K562 (cell line): ENCODE measurements around the gene LRRC57. TPM values are rescaled to one million over a fixed set of nuclear protein-coding genes. Genes with fewer than 3 reads are reported as not detected.

Source experiments
- ARID1B ChIP-seq: fragments of 450-650 bp; IDR thresholded peaks from 2 replicates; pipeline ENCODE4 v1.6.1; 2016; ENCODE audit warnings: antibody characterized with exemption, mild to moderate bottlenecking, inconsistent platforms
- CBFA2T3 ChIP-seq: fragments of 450-650 bp; IDR thresholded peaks from 2 replicates; pipeline ENCODE4 v1.6.1; 2017
- CSDE1 ChIP-seq, 2 experiments: fragments of 450-650 bp; IDR thresholded peaks; 2 replicates each; pipeline ENCODE4 v1.6.1; 2016; ENCODE audit warnings: mild to moderate bottlenecking in 1 of 2
- DPF2 ChIP-seq: fragments of 450-650 bp; IDR thresholded peaks from 2 replicates; pipeline ENCODE4 v1.6.1; 2016
- ELF2 ChIP-seq: fragments of 250-450 bp; sonication (Bioruptor Pico); IDR thresholded peaks from 2 replicates; pipeline ENCODE4 v1.5.0; 2021; ENCODE audit warnings: mild to moderate bottlenecking
- FOXK2 ChIP-seq, 2 experiments: fragments of 450-650 bp; IDR thresholded peaks in 1 of 2; conservative IDR thresholded peaks in 1 of 2; 2 replicates each; pipeline ENCODE4 v1.6.1; 2016; ENCODE audit warnings: low read depth in 2 of 2, mild to moderate bottlenecking in 1 of 2
- GABPB1 ChIP-seq: sonication (generic); formaldehyde crosslinking; IDR thresholded peaks from 2 replicates; pipeline ENCODE4 v1.8.0; 2022; ENCODE audit warnings: mild to moderate bottlenecking, missing genetic modification reagents
- GATAD2B ChIP-seq: fragments of 450-650 bp; IDR thresholded peaks from 2 replicates; pipeline ENCODE4 v1.6.1; 2017; ENCODE audit warnings: mild to moderate bottlenecking, borderline replicate concordance
- JUNB ChIP-seq: fragments of 450-650 bp; formaldehyde crosslinking; conservative IDR thresholded peaks from 2 replicates; pipeline ENCODE4 v1.4.0; 2020; ENCODE audit warnings: mild to moderate bottlenecking
- KLF13 ChIP-seq: fragments of 450-650 bp; IDR thresholded peaks from 2 replicates; pipeline ENCODE4 v1.6.1; 2016; ENCODE audit warnings: missing genetic modification characterization, low read depth, mild to moderate bottlenecking, missing compliant biosample characterization, moderate library complexity, borderline replicate concordance
- MAFK ChIP-seq: IDR thresholded peaks from 2 replicates; pipeline ENCODE4 v1.6.1; 2011; ENCODE audit warnings: low read length, improper control_type of control experiment
- MAZ ChIP-seq, 2 experiments: fragments of 450-650 bp in 1 of 2; sonication (generic) in 1 of 2; formaldehyde crosslinking; IDR thresholded peaks in 1 of 2; conservative IDR thresholded peaks in 1 of 2; 2 replicates each; pipeline versions ENCODE4 v1.4.0 to v1.5.0; 2020; ENCODE audit warnings: mild to moderate bottlenecking in 1 of 2, missing genetic modification reagents in 1 of 2
- NFE2 ChIP-seq: IDR thresholded peaks from 2 replicates; pipeline ENCODE4 v1.6.1; 2014; ENCODE audit warnings: antibody characterized with exemption, low read depth
- PYGO2 ChIP-seq: fragments of 450-650 bp; IDR thresholded peaks from 2 replicates; pipeline ENCODE4 v1.6.1; 2016; ENCODE audit warnings: mild to moderate bottlenecking, missing genetic modification characterization, moderate library complexity, missing compliant biosample characterization
- SMARCA4 ChIP-seq: fragments of 450-650 bp; IDR thresholded peaks from 2 replicates; pipeline ENCODE4 v1.6.1; 2016
- STAT5A ChIP-seq: IDR thresholded peaks from 2 replicates; pipeline ENCODE4 v1.6.1; 2012; ENCODE audit warnings: low read length, inconsistent platforms, borderline replicate concordance
- TAL1 ChIP-seq: fragments of 450-650 bp; IDR thresholded peaks from 2 replicates; pipeline ENCODE4 v1.6.1; 2016; ENCODE audit warnings: mild to moderate bottlenecking
- TEAD4 ChIP-seq, 2 experiments: sonication (generic) in 1 of 2; formaldehyde crosslinking in 1 of 2; IDR thresholded peaks; 2 replicates each; pipeline versions ENCODE4 v1.6.1 to v1.8.0; 2012 to 2022; ENCODE audit warnings: borderline replicate concordance in 1 of 2, inconsistent platforms in 1 of 2, low read length in 1 of 2, mild to moderate bottlenecking in 1 of 2, missing genetic modification reagents in 1 of 2
- polyA plus RNA-seq, 8 experiments: library from polyadenylated mRNA; depleted of rRNA in 4 of 8; stranded (reverse) in 5 of 8; unstranded in 3 of 8; fragments of >200 nt; fragmentation: Nextera tagmentation in 2 of 8; fragmentation: Illumina TruSeq in 1 of 8; extraction: Ambion mirVana in 2 of 8; extraction: Trizol in 1 of 8; gene quantifications; 2 replicates each; pipeline versions ENCODE4 v1.2.1 to v1.2.3, GENCODE V29; 2011 to 2014; ENCODE audit warnings: inconsistent platforms in 1 of 8, missing spikeins in 1 of 8
- total RNA-seq, 7 experiments: library from RNA; depleted of rRNA in 6 of 7; stranded (reverse); fragments of >200 nt in 6 of 7; fragmentation: Illumina TruSeq in 2 of 7; extraction: Trizol in 2 of 7; gene quantifications; 2 replicates each; pipeline versions ENCODE4 v1.2.1 to v1.2.3, GENCODE V29; 2011 to 2021; ENCODE audit warnings: low replicate concordance in 1 of 7
- TF ChIP-seq, protein P1 (sequence below): fragments of 450-650 bp; formaldehyde crosslinking; IDR thresholded peaks from 2 replicates; pipeline ENCODE4 v1.4.0; 2020; ENCODE audit warnings: mild to moderate bottlenecking, moderate library complexity
- TF ChIP-seq, protein P2 (sequence below), 3 experiments: IDR thresholded peaks in 2 of 3; conservative IDR thresholded peaks in 1 of 3; 2 replicates each; pipeline ENCODE4 v1.5.1; 2011 to 2012; ENCODE audit warnings: low read length in 3 of 3, mild to moderate bottlenecking in 3 of 3, control low read depth in 2 of 3, improper control_type of control experiment in 1 of 3, inconsistent platforms in 1 of 3, low read depth in 1 of 3, mixed read lengths in 1 of 3, moderate library complexity in 1 of 3; ENCODE audit not compliant: insufficient read depth in 2 of 3
- TF ChIP-seq, protein P3 (sequence below): fragments of 250-450 bp; sonication (Bioruptor Pico); IDR thresholded peaks from 2 replicates; pipeline ENCODE4 v1.4.0; 2020; ENCODE audit warnings: mild to moderate bottlenecking, moderate library complexity
- TF ChIP-seq, protein P4 (sequence below): fragments of 250-450 bp; sonication (Bioruptor Pico); IDR thresholded peaks from 2 replicates; pipeline ENCODE4 v1.8.0; 2022; ENCODE audit warnings: inconsistent platforms, mild to moderate bottlenecking, moderate library complexity, borderline replicate concordance

Gene LRRC57
- total and polyA plus RNA-seq, 9 of the 15 experiments (the other 6 are each of a cell fraction or from before 2014, with no cell fraction given), result 3.9 to 20.4 (median 14.8) TPM

DNA sequence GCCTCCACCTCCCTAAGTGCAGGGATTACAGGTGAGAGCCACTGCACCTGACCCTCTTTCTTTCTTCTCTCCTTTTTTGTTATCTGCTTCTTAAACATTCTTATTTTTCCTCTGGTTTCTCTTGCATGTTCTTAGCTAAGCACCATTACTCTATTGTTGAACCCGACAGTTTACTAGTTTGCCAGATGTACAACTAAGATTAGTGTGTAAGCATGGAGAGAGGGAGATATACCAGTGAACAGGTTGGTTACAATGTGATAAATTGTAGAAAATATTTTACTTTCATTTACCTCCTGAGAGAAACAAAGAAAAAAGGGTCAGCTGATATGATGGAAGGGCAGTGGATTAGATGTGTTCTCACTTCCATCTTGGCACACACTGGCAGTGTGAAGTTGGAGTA, 5.0 kb upstream of the LRRC57 start (continued):
- TF ChIP-seq, protein P1, sequence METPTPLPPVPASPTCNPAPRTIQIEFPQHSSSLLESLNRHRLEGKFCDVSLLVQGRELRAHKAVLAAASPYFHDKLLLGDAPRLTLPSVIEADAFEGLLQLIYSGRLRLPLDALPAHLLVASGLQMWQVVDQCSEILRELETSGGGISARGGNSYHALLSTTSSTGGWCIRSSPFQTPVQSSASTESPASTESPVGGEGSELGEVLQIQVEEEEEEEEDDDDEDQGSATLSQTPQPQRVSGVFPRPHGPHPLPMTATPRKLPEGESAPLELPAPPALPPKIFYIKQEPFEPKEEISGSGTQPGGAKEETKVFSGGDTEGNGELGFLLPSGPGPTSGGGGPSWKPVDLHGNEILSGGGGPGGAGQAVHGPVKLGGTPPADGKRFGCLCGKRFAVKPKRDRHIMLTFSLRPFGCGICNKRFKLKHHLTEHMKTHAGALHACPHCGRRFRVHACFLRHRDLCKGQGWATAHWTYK (CRISPR knock-in tag), result no peak
- TF ChIP-seq JUNB (CRISPR knock-in tag) (no peak), NFE2 (no peak), ELF2 (no peak), SMARCA4 (peak; percentile 16; the same call in 1 of the 2 replicates), GATAD2B (no peak), FOXK2 (conservative IDR thresholded peaks at IDR 0.05 in 1 of 2, IDR thresholded peaks at IDR 0.05 in 1 of 2; ENCODE audit: low read depth in 2 of 2) (no peak), KLF13 (tag) (no peak), GABPB1 (CRISPR knock-in tag) (no peak), ARID1B (peak; percentile 54; the same call in 1 of the 2 replicates), STAT5A (no peak), TAL1 (peak; percentile 67), CBFA2T3 (peak; percentile 57), PYGO2 (tag) (no peak), MAZ (CRISPR knock-in tag; conservative IDR thresholded peaks at IDR 0.05 in 1 of 2, IDR thresholded peaks at IDR 0.05 in 1 of 2) (no peak), CSDE1 (IDR thresholded peaks at IDR 0.05) (no peak), DPF2 (peak; percentile 50; the same call in 1 of the 2 replicates), TEAD4 (IDR thresholded peaks at IDR 0.05; ENCODE audit: low read length) (peak; percentile 30; the same call in 1 of the 2 replicates), TEAD4 (CRISPR knock-in tag; IDR thresholded peaks at IDR 0.05; ENCODE audit: borderline replicate concordance) (no peak), MAFK (no peak)
- TF ChIP-seq, protein P2, sequence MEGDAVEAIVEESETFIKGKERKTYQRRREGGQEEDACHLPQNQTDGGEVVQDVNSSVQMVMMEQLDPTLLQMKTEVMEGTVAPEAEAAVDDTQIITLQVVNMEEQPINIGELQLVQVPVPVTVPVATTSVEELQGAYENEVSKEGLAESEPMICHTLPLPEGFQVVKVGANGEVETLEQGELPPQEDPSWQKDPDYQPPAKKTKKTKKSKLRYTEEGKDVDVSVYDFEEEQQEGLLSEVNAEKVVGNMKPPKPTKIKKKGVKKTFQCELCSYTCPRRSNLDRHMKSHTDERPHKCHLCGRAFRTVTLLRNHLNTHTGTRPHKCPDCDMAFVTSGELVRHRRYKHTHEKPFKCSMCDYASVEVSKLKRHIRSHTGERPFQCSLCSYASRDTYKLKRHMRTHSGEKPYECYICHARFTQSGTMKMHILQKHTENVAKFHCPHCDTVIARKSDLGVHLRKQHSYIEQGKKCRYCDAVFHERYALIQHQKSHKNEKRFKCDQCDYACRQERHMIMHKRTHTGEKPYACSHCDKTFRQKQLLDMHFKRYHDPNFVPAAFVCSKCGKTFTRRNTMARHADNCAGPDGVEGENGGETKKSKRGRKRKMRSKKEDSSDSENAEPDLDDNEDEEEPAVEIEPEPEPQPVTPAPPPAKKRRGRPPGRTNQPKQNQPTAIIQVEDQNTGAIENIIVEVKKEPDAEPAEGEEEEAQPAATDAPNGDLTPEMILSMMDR (IDR thresholded peaks at IDR 0.05 in 2 of 3, conservative IDR thresholded peaks at IDR 0.05 in 1 of 3; ENCODE audit: insufficient read depth in 2 of 3, low read depth in 1 of 3, low read length in 3 of 3), result no peak
- TF ChIP-seq, protein P3, sequence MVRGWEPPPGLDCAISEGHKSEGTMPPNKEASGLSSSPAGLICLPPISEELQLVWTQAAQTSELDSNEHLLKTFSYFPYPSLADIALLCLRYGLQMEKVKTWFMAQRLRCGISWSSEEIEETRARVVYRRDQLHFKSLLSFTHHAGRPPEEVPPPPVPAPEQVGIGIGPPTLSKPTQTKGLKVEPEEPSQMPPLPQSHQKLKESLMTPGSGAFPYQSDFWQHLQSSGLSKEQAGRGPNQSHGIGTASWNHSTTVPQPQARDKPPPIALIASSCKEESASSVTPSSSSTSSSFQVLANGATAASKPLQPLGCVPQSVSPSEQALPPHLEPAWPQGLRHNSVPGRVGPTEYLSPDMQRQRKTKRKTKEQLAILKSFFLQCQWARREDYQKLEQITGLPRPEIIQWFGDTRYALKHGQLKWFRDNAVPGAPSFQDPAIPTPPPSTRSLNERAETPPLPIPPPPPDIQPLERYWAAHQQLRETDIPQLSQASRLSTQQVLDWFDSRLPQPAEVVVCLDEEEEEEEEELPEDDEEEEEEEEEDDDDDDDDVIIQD, result no peak
- TF ChIP-seq, protein P4, sequence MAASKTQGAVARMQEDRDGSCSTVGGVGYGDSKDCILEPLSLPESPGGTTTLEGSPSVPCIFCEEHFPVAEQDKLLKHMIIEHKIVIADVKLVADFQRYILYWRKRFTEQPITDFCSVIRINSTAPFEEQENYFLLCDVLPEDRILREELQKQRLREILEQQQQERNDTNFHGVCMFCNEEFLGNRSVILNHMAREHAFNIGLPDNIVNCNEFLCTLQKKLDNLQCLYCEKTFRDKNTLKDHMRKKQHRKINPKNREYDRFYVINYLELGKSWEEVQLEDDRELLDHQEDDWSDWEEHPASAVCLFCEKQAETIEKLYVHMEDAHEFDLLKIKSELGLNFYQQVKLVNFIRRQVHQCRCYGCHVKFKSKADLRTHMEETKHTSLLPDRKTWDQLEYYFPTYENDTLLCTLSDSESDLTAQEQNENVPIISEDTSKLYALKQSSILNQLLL (CRISPR knock-in tag), result no peak
